Caco-2 (cell line): Measurements from ENCODE around the gene NAA80. TPM values are rescaled to one million over a fixed set of nuclear protein-coding genes. Genes with fewer than 3 reads are reported as not detected.

ENCODE experiments used
- BruUV-seq: library from RNA; stranded (reverse); fragments of 400-500 nt; replicated peaks from 2 replicates; lab custom pipeline; 2021; lab: Mats Ljungman, UMichigan
- CTCF ChIA-PET: fragments of 300-600 bp; sonication (Branson Sonifier 250); formaldehyde crosslinking; loops from one replicate; lab custom pipeline; 2022; ENCODE audit warnings: antibody characterized with exemption; lab: Charles Lee
- POLR2A ChIA-PET: fragments of 300-600 bp; sonication (Branson Sonifier 250); formaldehyde crosslinking; loops from one replicate; lab custom pipeline; 2022; ENCODE audit warnings: antibody characterized with exemption; lab: Charles Lee
- DNase-seq, 2 experiments: peaks; one replicate each; pipeline versions ENCODE4 v3.0.0 to v3.0.0-alpha.2; 2020 to 2022
- H3K27me3 ChIP-seq: replicated peaks from 2 replicates; pipeline ENCODE4 v1.6.0; 2011; ENCODE audit warnings: low read length; ENCODE audit not compliant: control insufficient read depth, insufficient read depth
- H3K36me3 ChIP-seq: 2 replicates; pipeline ENCODE4 v1.5.1; 2011; ENCODE audit warnings: low read length; ENCODE audit not compliant: control insufficient read depth, insufficient read depth
- H3K4me1 ChIP-seq: fragments of 250-450 bp; sonication (Bioruptor Pico); 2 replicates; pipeline ENCODE4 v1.5.1; 2020; ENCODE audit warnings: mild to moderate bottlenecking
- H3K4me3 ChIP-seq: 2 replicates; pipeline ENCODE4 v1.5.1; 2011; ENCODE audit warnings: low read depth, mild to moderate bottlenecking, control low read depth, low read length
- H3K9me3 ChIP-seq: fragments of 250-450 bp; sonication (Bioruptor Pico); 2 replicates; pipeline ENCODE4 v1.5.1; 2020; ENCODE audit warnings: mild to moderate bottlenecking, moderate library complexity
- H3K27ac Mint-ChIP-seq: one replicate; pipeline ENCODE4 v1.8.0; 2022; ENCODE audit warnings: mixed read lengths; ENCODE audit not compliant: unreplicated experiment
- H3K27me3 Mint-ChIP-seq: one replicate; pipeline ENCODE4 v1.8.0; 2022; ENCODE audit warnings: mixed read lengths; ENCODE audit not compliant: insufficient read depth, unreplicated experiment
- H3K36me3 Mint-ChIP-seq: one replicate; pipeline ENCODE4 v1.8.0; 2022; ENCODE audit warnings: mild to moderate bottlenecking, mixed read lengths; ENCODE audit not compliant: insufficient read depth, unreplicated experiment
- H3K4me1 Mint-ChIP-seq: one replicate; pipeline ENCODE4 v1.8.0; 2022; ENCODE audit warnings: low read depth, mixed read lengths; ENCODE audit not compliant: unreplicated experiment
- H3K4me3 Mint-ChIP-seq: one replicate; pipeline ENCODE4 v1.8.0; 2022; ENCODE audit warnings: mild to moderate bottlenecking, moderate library complexity, mixed read lengths; ENCODE audit not compliant: unreplicated experiment
- H3K9me3 Mint-ChIP-seq: one replicate; pipeline ENCODE4 v1.8.0; 2022; ENCODE audit warnings: mixed read lengths; ENCODE audit not compliant: unreplicated experiment
- CTCF ChIP-seq, 2 experiments: fragments of 200-600 bp in 1 of 2; IDR thresholded peaks; 1 replicate in 1 of 2; 2 replicates in 1 of 2; pipeline versions ENCODE4 v1.5.1 to v1.8.0; 2011 to 2022; ENCODE audit warnings: antibody characterized with exemption in 1 of 2, control low read depth in 1 of 2, inconsistent platforms in 1 of 2, low read depth in 1 of 2, low read length in 1 of 2, mild to moderate bottlenecking in 1 of 2, moderate library complexity in 1 of 2; ENCODE audit not compliant: insufficient read depth in 1 of 2, severe bottlenecking in 1 of 2, unreplicated experiment in 1 of 2
- intact Hi-C: fragments of 100-400 bp; cut with micrococcal nuclease; formaldehyde crosslinking; loops from one replicate; pipeline ENCODE4 v1.10.0; 2022; ENCODE audit not compliant: unreplicated experiment
- total RNA-seq: library from RNA; stranded (reverse); gene quantifications from 2 replicates; pipeline ENCODE4 v1.2.3, GENCODE V29; 2022

NAA80 gene
- total RNA-seq, 1 experiment from 2014 or later, result 8.2 TPM

GRCh38 chr3:50330330-50330729 lies 31.1 kb upstream of the NAA80 start:
- CTCF ChIA-PET, result no interaction called here
- POLR2A ChIA-PET, result no interaction called here
- no peaks in the 10 kb centered on the region for H3K27me3 Mint-ChIP-seq
- intact Hi-C loops, result no loop called here
- Histone ChIP-seq H3K9me3 (no peaks in the 10 kb centered on the region), H3K27me3 (no peaks in the 10 kb centered on the region), H3K4me1 (peaks cover under 1% of the 10 kb centered on the region), H3K36me3 (peaks cover 6% of the 10 kb centered on the region), H3K4me3 (no peak overlapping the region)
- TF ChIP-seq CTCF (IDR thresholded peaks at IDR 0.05; ENCODE audit: insufficient read depth in 1 of 2, low read depth in 1 of 2, low read length in 1 of 2, severe bottlenecking in 1 of 2, unreplicated experiment in 1 of 2), result no peak
- H3K36me3 Mint-ChIP-seq, result peaks cover 69% of the 10 kb centered on the region
- H3K9me3 Mint-ChIP-seq, result no peaks in the 10 kb centered on the region
- no peaks in the 10 kb centered on the region for H3K4me1 Mint-ChIP-seq
- no TSS peak for BruUV-seq
- no peak for DNase-seq
- no peak overlapping the region for H3K27ac Mint-ChIP-seq
- H3K4me3 Mint-ChIP-seq, result no peak overlapping the region

- H3K9me3 ChIP-seq, result no peaks in the 10 kb centered on the region
- TF ChIP-seq CTCF (IDR thresholded peaks at IDR 0.05; ENCODE audit: insufficient read depth in 1 of 2, low read depth in 1 of 2, low read length in 1 of 2, severe bottlenecking in 1 of 2, unreplicated experiment in 1 of 2), result no peak
- Mint-ChIP-seq H3K4me1 (no peaks in the 10 kb centered on the region), H3K9me3 (no peaks in the 10 kb centered on the region), H3K27ac (peak within 1 kb of the TSS; percentile 93), H3K27me3 (no peaks in the 10 kb centered on the region), H3K36me3 (peaks cover 54% of the 10 kb centered on the region), H3K4me3 (peak within 1 kb of the TSS; percentile 92)
- peak; percentile 96 for DNase-seq
- no peaks in the 10 kb centered on the region for H3K27me3 ChIP-seq
- peaks cover 9% of the 10 kb centered on the region for H3K4me1 ChIP-seq
- BruUV-seq, result no TSS peak
- intact Hi-C loops, result loop anchor here (1.0 kb wide), 1 partner anchor 9 kb away; no protein-coding TSS in a partner anchor
- peaks cover 3% of the 10 kb centered on the region for H3K36me3 ChIP-seq
- CTCF ChIA-PET, result interaction anchor here (0.7 to 1.2 kb wide), 4 partner anchors 8 to 68 kb away, joined by 3 to 14 read pairs (median 4); partner anchors contain the start of gene HYAL1
- POLR2A ChIA-PET, result interaction anchor here (0.5 to 2.2 kb wide), 7 partner anchors 9 to 92 kb away, joined by 3 to 57 read pairs (median 4); partner anchors contain the start of genes CYB561D2, GNAI2, IFRD2 and NPRL2
- H3K4me3 ChIP-seq, result peak within 1 kb of the TSS; percentile 78
Observed at GRCh38 chr3:50327943-50328691, 28.9 kb upstream of the NAA80 start, which contains the start of gene TUSC2. Gene TUSC2 (minus strand): TSS chr3:50328223. CDS start chr3:50328099, 124 bp downstream.

GRCh38 chr3:50327129-50327528 lies 27.9 kb upstream of the NAA80 start:
- Histone ChIP-seq H3K4me1 (peaks cover 13% of the 10 kb centered on the region), H3K36me3 (peaks cover 3% of the 10 kb centered on the region), H3K9me3 (no peaks in the 10 kb centered on the region), H3K27me3 (no peaks in the 10 kb centered on the region), H3K4me3 (peak overlapping the region; percentile 78)
- CTCF ChIA-PET, result interaction anchor here (0.9 kb wide), 1 partner anchor 24 kb away, joined by 4 read pairs; the partner anchor contains the start of gene HYAL1
- no peak for TF ChIP-seq CTCF (IDR thresholded peaks at IDR 0.05; ENCODE audit: insufficient read depth in 1 of 2, low read depth in 1 of 2, low read length in 1 of 2, severe bottlenecking in 1 of 2, unreplicated experiment in 1 of 2)
- no peaks in the 10 kb centered on the region for H3K27me3 Mint-ChIP-seq
- no peaks in the 10 kb centered on the region for H3K4me1 Mint-ChIP-seq
- H3K27ac Mint-ChIP-seq, result peak overlapping the region; percentile 93
- H3K36me3 Mint-ChIP-seq, result peaks cover 50% of the 10 kb centered on the region
- H3K4me3 Mint-ChIP-seq, result peak overlapping the region; percentile 92
- DNase-seq, result no peak
- POLR2A ChIA-PET, result interaction anchor here (1.0 to 2.2 kb wide), 5 partner anchors 10 to 91 kb away, joined by 4 to 57 read pairs (median 7); partner anchors contain the start of genes CYB561D2, GNAI2, IFRD2 and NPRL2
- no TSS peak for BruUV-seq
- intact Hi-C loops, result no loop called here
- H3K9me3 Mint-ChIP-seq, result no peaks in the 10 kb centered on the region
